GM19468 (cell line): ENCODE data around the gene LHX2.

ENCODE experiments used
- ATAC-seq: cut with Tn5 transposase; IDR thresholded peaks from one replicate; pipeline ENCODE4 v1.9.1; 2021; ENCODE audit warnings: mild to moderate bottlenecking, moderate library complexity, moderate number of reproducible peaks; ENCODE audit not compliant: unreplicated experiment; ENCODE audit errors: extremely low read depth

The LHX2 gene

GRCh38 chr9:123998970-123999621 is 12.5 kb upstream of the LHX2 start:
- no peak for ATAC-seq

DNA sequence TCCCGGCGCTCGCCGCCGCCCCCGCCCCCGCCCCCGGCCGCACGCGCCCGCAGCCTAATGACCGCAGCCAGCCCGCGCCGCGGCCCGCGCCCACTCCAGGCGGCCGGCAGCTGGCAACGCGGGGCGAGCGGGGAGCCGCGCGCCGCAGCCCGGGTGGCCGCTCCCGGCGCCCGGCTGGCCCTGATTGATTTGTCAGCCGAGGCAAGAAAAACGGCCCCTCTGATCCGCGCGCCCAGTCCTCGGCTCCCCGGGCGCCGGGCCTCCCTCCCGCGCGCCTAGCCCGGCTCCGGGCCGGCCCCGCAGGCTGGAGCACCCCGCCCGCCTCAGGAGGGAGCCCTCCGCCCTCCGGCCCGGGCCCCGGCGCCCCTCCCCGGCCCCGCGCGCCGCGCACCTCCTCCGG is 11.9 kb upstream of the LHX2 start:
- ATAC-seq = no peak

DNA sequence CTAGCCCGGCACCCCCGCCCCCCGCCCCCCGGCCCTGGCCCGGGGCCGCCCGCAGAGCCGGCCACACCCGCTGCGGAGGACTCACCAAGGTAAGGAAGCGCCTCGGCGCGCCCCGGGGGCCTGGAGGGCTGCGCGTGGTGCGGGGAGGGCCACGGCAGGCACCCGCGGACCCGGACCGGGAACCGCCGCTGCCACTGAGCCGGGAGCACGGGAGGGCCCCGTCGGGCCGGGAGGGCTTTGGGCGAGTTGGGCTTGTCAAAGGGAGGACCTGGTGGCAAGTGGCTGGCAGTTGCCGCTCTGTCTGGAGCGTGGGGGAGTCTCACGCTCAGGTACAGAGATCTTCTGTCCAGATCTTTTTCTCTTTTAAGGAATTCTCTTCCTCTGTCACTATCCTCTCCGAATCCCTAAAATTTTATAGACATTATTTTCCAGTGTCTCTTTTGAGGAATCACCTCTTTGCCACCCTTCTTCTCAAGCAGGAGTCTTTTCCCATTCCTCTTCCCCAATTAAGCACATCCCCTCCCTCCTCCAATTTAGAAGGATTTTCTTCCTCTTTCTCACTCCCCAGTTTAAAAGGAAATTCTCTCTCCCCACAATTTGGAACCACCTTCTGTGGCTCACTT is 11.3 kb upstream of the LHX2 start:
- ATAC-seq = no peak

DNA sequence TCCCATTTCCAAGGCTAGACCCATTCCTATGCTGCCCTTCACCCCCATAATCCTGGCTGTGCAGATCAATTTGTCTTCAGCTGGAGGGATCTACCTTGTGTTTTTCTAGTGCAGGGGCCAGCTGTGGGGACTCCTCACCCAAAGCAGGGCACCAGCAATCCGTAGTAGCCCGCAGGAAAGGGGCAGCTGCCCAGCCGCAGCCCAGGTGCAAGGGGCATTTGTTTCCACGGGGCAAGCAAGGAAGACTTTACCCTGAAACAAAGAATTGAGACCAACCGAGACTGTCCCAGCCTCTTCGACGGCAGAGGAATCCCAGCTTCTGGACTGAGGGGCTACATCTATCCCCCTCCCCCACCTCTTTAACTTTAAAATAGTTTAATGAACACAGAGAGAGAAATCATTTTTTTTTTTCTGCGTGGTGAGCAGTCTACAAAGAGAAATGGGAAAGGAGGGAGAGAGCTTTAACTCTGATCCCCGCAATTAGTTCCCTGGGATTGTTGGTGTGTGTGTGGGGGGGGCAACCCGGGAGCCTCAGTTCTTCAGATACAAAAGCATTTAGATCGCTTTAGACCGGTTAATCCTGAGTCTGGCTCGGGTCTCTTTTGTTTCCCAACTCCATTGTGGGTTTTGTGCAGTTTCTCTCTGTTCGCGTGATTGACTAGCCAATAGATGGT is 10.6 kb upstream of the LHX2 start:
- ATAC-seq = no peak

DNA sequence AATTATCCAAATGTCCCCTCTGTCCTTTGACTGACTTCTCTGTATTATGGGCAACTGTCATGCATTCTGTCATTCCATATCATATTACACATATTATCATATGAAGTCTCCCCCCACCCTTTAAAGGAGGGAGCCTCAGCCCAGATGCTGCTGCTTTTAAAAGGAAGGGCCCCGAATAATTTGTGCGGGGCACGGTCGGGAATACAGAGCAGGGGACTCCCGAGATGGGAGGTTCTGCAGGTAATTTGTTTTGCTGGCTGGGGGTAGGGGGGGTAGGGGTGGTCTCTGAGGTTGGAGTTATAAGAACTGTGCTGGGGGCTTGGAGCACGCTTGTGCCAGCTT is 10.1 kb upstream of the LHX2 start:
- no peak for ATAC-seq

DNA sequence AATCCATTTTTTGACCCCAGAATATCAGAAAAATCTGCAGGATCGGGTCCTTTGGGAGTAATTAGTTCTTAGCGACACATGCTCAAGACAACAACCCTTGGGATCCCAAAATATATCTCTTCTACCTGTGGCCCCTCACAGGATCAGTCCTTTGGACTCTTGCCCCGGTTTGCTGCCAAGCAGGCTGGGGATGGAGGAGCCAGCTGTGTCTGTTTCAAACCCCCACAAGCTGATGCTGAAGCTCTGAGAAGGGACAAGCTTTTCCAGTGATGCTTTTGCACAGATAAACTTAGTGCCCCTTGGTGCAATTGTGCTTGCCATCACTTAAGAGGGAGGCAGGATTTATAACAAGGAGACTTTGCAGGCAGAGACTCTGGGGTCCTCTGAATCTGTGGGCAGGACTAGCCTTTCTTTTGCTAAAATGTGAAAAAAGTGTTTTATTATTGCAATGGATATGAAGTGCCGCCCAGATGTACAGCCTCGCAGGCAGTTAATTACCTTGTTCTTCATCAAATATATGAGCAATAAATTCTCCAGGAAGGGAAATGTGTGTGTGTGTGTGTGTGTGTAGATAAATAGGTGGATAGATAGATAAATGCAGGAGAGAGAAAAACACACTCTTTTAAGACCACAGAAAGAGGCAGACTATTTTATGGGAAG is 9.6 kb upstream of the LHX2 start:
- no peak for ATAC-seq

- no peak for ATAC-seq
Observed at GRCh38 chr9:124003636-124004349, 7.8 kb upstream of the LHX2 start.

- ATAC-seq = no peak
Observed at GRCh38 chr9:124004593-124004992, 7.0 kb upstream of the LHX2 start.

- no peak for ATAC-seq
Observed at GRCh38 chr9:124005029-124005771, 6.4 kb upstream of the LHX2 start.

DNA sequence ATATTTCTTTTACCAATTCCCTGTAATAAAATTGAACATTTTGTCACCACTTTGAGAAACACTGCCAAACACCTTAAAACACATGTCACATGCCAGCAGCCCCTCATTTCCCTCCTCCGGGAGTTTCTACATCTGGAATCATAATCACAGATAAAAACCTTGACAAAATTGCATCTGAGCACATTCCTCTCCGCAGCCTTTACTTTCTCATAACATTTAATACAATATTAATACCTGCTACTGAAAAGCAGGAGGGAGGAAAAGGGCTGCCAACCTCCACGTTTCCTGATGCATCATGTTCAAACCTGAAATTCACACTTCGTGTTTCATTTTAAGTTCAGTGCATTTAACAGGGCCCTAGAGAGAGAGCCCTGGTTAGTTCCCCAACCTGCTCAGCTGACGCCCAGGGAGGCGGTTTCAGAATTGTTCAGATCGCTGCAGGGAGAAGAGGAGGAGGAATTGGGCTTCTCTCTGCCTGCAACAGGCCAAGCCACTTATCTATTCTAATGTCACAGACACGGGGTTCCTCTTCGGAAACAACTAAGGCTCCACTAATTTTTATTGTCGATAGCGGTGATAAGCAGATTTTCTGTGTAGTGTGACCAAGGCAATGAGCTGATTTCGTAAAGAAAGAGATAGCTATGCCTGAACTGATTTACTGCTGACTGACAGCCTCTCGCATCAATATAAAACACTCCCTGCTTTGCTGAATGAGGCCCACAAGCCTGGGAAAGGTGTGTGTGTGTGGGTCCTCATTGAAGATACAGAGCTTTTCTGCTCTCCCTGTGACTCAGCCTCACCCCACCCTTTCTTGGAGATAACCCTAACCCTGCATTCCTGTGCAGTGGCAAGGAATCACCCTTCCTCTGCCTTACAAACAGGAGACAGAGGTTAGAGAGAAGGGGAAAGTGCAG is 4.9 kb upstream of the LHX2 start:
- no peak for ATAC-seq

DNA sequence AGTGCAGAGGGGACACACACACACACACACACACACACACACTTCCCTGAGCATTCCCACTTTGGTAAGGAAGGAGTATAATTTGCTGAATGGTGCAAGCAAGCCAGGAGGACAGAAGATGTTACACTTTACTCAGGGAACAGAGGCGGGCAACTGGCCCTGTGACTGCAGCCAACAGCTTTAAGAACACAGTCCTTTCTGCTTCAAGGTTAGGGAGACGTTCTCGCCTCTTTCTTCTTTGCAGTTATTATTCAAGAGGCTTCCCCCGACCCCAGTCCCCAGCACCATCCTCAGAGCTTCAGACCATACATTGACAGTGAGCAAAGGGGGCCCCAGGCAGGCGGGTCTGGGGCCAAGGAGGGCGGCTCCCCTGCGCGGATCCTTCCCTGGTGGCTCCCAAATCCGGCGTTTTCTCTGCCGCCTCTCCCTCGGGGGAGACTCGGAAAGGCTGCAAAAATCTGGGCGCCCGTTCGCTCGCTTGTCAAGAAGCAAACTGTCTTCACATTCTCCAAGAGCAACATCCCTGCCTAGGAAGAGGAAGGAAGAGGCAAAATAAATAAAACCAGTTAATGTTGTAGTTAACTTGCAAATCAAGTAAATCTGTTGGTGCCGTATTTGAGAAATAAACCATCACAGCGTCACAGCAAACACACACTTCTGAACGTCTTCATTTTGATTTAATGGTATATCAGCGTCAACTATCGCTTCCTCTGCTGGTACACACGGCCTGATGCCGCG is 3.8 kb upstream of the LHX2 start:
- no peak for ATAC-seq

- ATAC-seq = no peak
Observed at GRCh38 chr9:124008303-124008693, 3.3 kb upstream of the LHX2 start.

DNA sequence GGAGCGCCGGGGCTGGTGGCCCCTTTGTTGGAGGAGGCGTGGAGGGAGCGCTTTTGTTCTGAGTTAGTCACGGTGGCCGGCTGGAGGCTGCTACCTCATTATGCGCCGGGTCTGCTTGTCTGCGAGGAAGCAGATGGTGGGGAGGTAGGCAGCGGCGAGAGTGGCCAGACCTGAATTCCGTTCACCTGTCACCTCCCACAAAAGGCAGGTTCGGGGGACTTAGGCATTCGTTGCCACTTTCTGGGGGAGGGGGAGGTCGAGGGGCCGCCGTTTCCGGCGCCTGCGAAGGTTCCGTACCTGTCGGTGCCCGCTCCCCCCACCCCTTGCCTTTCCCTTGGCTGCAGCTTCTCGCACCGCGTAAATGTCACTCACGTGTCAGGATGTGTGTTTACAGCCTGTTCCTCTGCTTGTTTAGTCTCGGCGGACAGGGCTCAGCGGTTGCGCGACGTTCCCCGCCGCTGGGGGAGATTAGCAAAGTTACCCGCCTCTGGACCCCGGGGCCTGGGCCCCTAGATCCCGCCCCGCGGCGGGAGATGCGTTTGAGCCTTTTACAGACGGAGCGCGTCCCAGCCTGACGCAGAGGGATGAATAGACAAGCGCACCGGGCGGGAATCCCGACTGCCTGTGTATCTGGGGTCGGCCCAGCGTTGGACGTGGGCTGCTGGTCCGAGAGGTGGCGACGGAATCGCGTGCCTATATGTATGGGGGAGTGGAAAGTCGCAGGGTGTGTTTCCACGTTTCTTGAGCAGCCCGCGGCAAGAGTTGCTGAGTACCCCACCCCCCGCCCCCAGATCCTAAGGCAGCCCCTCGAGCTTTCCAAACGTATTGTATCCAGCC is 2.7 kb upstream of the LHX2 start:
- no peak for ATAC-seq

DNA sequence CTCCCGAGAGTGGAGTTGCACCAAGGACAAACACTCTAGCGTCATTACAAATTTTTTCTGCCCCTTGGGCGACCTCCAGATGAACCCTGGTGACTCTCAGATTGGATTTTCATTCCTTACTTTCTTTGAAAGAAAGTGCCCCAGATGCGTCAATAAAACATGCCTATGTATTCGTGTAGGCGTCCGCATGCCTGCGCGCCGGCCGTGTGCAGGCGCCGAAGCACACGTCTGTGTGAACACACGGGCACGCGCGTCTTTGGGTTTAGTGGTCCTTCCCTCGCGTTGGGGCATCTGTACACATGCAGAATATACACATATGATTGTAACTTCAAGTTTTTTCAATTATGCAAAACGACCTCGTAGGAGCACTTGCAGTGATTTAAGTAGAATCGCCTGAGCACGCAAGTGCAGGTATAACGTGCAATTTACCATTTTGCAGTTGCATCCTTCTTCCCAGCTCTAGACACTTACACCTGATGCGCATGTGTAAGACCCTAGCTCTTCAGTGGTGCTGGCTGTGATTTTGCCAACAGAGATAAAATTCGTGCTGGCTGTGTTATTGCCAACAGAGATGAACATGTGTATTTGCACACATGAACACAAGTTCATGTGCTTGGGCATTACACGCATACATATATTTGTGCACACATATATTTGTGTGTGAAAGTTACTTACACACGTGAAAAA is 1.9 kb upstream of the LHX2 start:
- ATAC-seq = no peak

- no peak for ATAC-seq
Observed at GRCh38 chr9:124010303-124010664, 1.3 kb upstream of the LHX2 start.

GRCh38 chr9:124010665-124011321 is 775 bp upstream of the LHX2 start:
- ATAC-seq = no peak
